ENCODE measurements around the gene FAM120AOS.

Gene FAM120AOS

DNA sequence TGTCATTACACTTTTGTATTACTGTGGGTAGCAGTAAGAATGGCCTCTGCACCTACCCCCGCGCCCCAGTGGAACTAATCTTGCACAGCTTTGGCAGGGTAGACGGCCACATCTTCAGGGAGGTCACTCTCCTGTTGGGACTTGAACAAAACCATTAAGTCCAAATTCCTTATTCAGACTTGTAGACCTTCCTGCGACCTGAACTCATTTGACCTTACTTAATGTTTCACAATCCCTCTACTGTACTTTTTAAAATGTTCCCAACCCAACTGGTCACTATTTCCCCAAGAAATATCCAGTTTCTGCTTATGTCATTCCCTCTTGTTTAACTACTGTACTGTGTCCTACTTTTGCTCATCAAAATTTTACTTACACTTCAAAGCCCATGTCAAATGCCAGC lies 5.3 kb upstream of the FAM120AOS start:
- peaks cover 76% of the 10 kb centered on the region for H4K20me1 ChIP-seq (ENCODE audit: insufficient read depth, low read length)
- H3K9ac ChIP-seq (ENCODE audit: low read length): no peak overlapping the region
- H3K4me3 ChIP-seq (ENCODE audit: low read length): no peak overlapping the region
- peaks cover 21% of the 10 kb centered on the region for H3K36me3 ChIP-seq (replicated peaks; ENCODE audit: low read depth, low read length)
- H2AFZ ChIP-seq (ENCODE audit: low read depth, low read length): no peak overlapping the region
- TF ChIP-seq EZH2phosphoT487 (IDR thresholded peaks at IDR 0.05; ENCODE audit: low read depth): no peak
- TF ChIP-seq, protein P1, sequence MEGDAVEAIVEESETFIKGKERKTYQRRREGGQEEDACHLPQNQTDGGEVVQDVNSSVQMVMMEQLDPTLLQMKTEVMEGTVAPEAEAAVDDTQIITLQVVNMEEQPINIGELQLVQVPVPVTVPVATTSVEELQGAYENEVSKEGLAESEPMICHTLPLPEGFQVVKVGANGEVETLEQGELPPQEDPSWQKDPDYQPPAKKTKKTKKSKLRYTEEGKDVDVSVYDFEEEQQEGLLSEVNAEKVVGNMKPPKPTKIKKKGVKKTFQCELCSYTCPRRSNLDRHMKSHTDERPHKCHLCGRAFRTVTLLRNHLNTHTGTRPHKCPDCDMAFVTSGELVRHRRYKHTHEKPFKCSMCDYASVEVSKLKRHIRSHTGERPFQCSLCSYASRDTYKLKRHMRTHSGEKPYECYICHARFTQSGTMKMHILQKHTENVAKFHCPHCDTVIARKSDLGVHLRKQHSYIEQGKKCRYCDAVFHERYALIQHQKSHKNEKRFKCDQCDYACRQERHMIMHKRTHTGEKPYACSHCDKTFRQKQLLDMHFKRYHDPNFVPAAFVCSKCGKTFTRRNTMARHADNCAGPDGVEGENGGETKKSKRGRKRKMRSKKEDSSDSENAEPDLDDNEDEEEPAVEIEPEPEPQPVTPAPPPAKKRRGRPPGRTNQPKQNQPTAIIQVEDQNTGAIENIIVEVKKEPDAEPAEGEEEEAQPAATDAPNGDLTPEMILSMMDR (IDR thresholded peaks at IDR 0.05; ENCODE audit: low read depth, low read length): no peak
- no peaks in the 10 kb centered on the region for H3K27me3 ChIP-seq (ENCODE audit: low read depth, low read length)
- H3K9me3 ChIP-seq (ENCODE audit: insufficient read depth, low read length): no peaks in the 10 kb centered on the region
- peaks cover 100% of the 10 kb centered on the region for H3K79me2 ChIP-seq (ENCODE audit: low read length)
- H3K4me1 ChIP-seq (ENCODE audit: low read length): peaks cover 26% of the 10 kb centered on the region
- H3K27ac ChIP-seq (ENCODE audit: low read length): no peak overlapping the region
- no peak overlapping the region for H3K4me2 ChIP-seq (ENCODE audit: low read length)

DNA sequence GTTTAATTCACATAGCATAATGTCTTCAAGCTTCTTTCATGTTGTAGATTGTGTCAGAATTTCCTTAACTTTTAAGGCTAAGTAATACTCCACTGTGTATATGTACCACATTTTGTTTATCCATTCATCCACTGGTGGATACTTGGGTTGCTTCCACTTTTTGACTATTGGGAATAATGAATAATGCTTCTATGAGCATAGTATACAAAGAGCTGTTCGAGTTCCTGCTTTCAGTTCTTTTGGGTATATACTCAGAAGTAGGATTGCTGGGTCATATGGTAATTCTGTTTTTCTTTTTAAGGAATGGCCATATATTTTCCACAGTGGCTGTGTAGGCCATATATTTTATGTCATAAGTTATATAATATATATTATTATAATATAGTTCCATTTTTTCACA lies 3.6 kb upstream of the FAM120AOS start:
- Histone ChIP-seq H3K4me3 (ENCODE audit: low read length) (no peak overlapping the region), H3K27ac (ENCODE audit: low read length) (no peak overlapping the region), H3K27me3 (ENCODE audit: low read depth, low read length) (no peaks in the 10 kb centered on the region), H3K4me1 (ENCODE audit: low read length) (peaks cover 22% of the 10 kb centered on the region), H3K9me3 (ENCODE audit: insufficient read depth, low read length) (no peaks in the 10 kb centered on the region), H3K9ac (ENCODE audit: low read length) (no peak overlapping the region), H2AFZ (ENCODE audit: low read depth, low read length) (no peak overlapping the region), H3K79me2 (ENCODE audit: low read length) (peaks cover 100% of the 10 kb centered on the region), H3K4me2 (ENCODE audit: low read length) (no peak overlapping the region), H3K36me3 (replicated peaks; ENCODE audit: low read depth, low read length) (peaks cover 25% of the 10 kb centered on the region), H4K20me1 (ENCODE audit: insufficient read depth, low read length) (peaks cover 67% of the 10 kb centered on the region)
- no peak for TF ChIP-seq EZH2phosphoT487 (IDR thresholded peaks at IDR 0.05; ENCODE audit: low read depth)
- TF ChIP-seq, protein P1 (IDR thresholded peaks at IDR 0.05; ENCODE audit: low read depth, low read length): no peak

DNA sequence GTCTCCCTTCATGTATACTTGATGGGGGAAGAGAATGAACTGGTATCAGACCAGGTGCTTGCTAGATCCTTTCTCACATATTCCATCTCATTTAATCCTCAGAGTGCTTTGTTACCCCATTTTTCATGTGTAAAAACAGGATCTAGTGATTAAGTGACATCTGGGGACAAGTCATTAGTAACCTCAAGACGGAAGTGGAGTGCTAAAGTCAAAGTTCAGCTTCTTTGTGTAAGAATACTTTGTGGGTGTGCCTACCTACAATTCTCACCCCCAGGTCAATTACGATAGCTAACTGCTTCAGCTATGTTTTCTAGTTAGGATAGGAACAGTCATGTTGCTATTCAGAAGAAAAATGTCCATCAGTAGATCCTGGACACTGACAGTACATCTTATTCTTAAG lies 3.1 kb upstream of the FAM120AOS start:
- Histone ChIP-seq H4K20me1 (ENCODE audit: insufficient read depth, low read length) (peaks cover 63% of the 10 kb centered on the region), H3K4me3 (ENCODE audit: low read length) (no peak overlapping the region), H2AFZ (ENCODE audit: low read depth, low read length) (no peak overlapping the region), H3K27me3 (ENCODE audit: low read depth, low read length) (no peaks in the 10 kb centered on the region), H3K36me3 (replicated peaks; ENCODE audit: low read depth, low read length) (peaks cover 25% of the 10 kb centered on the region), H3K4me2 (ENCODE audit: low read length) (peak overlapping the region; percentile 13; the same call in 1 of the 2 replicates), H3K4me1 (ENCODE audit: low read length) (peaks cover 22% of the 10 kb centered on the region), H3K9ac (ENCODE audit: low read length) (no peak overlapping the region), H3K9me3 (ENCODE audit: insufficient read depth, low read length) (no peaks in the 10 kb centered on the region), H3K79me2 (ENCODE audit: low read length) (peaks cover 98% of the 10 kb centered on the region), H3K27ac (ENCODE audit: low read length) (no peak overlapping the region)
- no peak for TF ChIP-seq EZH2phosphoT487 (IDR thresholded peaks at IDR 0.05; ENCODE audit: low read depth)
- TF ChIP-seq, protein P1 (IDR thresholded peaks at IDR 0.05; ENCODE audit: low read depth, low read length): no peak

DNA sequence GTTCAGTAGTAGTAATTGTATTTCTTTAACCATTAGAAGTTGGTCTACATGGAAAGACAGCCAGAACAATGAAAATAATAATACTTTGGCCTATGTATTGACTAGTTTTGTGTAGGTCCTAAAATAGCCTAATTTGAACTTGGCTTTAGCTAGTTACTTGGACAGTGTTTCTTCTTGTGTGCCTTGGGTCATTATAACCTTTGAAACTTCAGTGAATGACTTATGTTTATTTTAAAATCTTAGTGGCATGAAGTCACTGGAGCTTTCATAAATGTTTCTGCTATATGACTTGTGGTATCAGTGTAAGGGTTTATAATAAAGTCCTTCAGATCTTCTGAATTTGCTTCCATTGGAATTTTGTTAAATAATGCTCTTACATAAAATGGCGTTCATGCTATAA lies 2.6 kb upstream of the FAM120AOS start:
- TF ChIP-seq, protein P1 (IDR thresholded peaks at IDR 0.05; ENCODE audit: low read depth, low read length): no peak
- TF ChIP-seq EZH2phosphoT487 (IDR thresholded peaks at IDR 0.05; ENCODE audit: low read depth): no peak
- Histone ChIP-seq H3K4me2 (ENCODE audit: low read length) (peak overlapping the region; percentile 13; the same call in 1 of the 2 replicates), H3K9me3 (ENCODE audit: insufficient read depth, low read length) (no peaks in the 10 kb centered on the region), H2AFZ (ENCODE audit: low read depth, low read length) (no peak overlapping the region), H3K4me1 (ENCODE audit: low read length) (peaks cover 22% of the 10 kb centered on the region), H3K79me2 (ENCODE audit: low read length) (peaks cover 95% of the 10 kb centered on the region), H3K27me3 (ENCODE audit: low read depth, low read length) (no peaks in the 10 kb centered on the region), H3K4me3 (ENCODE audit: low read length) (no peak overlapping the region), H3K36me3 (replicated peaks; ENCODE audit: low read depth, low read length) (peaks cover 25% of the 10 kb centered on the region), H3K9ac (ENCODE audit: low read length) (no peak overlapping the region), H3K27ac (ENCODE audit: low read length) (no peak overlapping the region), H4K20me1 (ENCODE audit: insufficient read depth, low read length) (peaks cover 59% of the 10 kb centered on the region)

Data from OCI-LY3 (cell line).